Stimulated activated CD4-positive, alpha-beta T cell treated with anti-CD3 and anti-CD28 coated beads, Interleukin-1b, Interleukin-23, amount 100 ng/mL, for 48 hours (primary cell): ENCODE results near the gene ZC3H18.

Source experiments
- DNase-seq: peaks from one replicate; pipeline ENCODE4 v3.0.0-alpha.2; 2020

Gene ZC3H18

GRCh38 chr16:88628512-88628974 is 58.3 kb downstream of the ZC3H18 start:
- DNase-seq = no peak

GRCh38 chr16:88629835-88630234 is 59.6 kb downstream of the ZC3H18 start:
- DNase-seq = no peak

- no peak for DNase-seq
These were observed 60.2 kb downstream of the ZC3H18 start for GRCh38 chr16:88630433-88630832.

GRCh38 chr16:88630941-88631340 is 60.7 kb downstream of the ZC3H18 start:
- no peak for DNase-seq

GRCh38 chr16:88631384-88631783 is 61.2 kb downstream of the ZC3H18 start:
- DNase-seq = no peak

- DNase-seq = no peak
These were observed 61.9 kb downstream of the ZC3H18 start for GRCh38 chr16:88631920-88632586.

GRCh38 chr16:88632587-88632930 is 62.4 kb downstream of the ZC3H18 start:
- no peak for DNase-seq

- DNase-seq = peak; percentile 43
These were observed 63.5 kb downstream of the ZC3H18 start for GRCh38 chr16:88633684-88634140.

- DNase-seq = peak; percentile 24
These were observed 64.2 kb downstream of the ZC3H18 start for GRCh38 chr16:88634141-88634993.

- DNase-seq = no peak
These were observed 64.9 kb downstream of the ZC3H18 start for GRCh38 chr16:88634994-88635670.

- no peak for DNase-seq
These were observed 65.6 kb downstream of the ZC3H18 start for GRCh38 chr16:88635671-88636319.

- DNase-seq = no peak
These were observed 66.5 kb downstream of the ZC3H18 start for GRCh38 chr16:88636488-88637265.

- DNase-seq = no peak
These were observed 68.4 kb downstream of the ZC3H18 start, which contains the start of gene IL17C for GRCh38 chr16:88638323-88639230. IL17C (plus strand) TSS chr16:88638572; CDS start chr16:88638642, 70 bp downstream.

GRCh38 chr16:88639231-88640038 is 69.2 kb downstream of the ZC3H18 start:
- no peak for DNase-seq

GRCh38 chr16:88640039-88640495 is 69.9 kb downstream of the ZC3H18 start:
- no peak for DNase-seq

GRCh38 chr16:88640498-88641247 is 70.5 kb downstream of the ZC3H18 start:
- DNase-seq = no peak

- DNase-seq = no peak
These were observed 72.9 kb downstream of the ZC3H18 start for GRCh38 chr16:88642881-88643643.

- no peak for DNase-seq
These were observed 73.4 kb downstream of the ZC3H18 start for GRCh38 chr16:88643644-88643932.

GRCh38 chr16:88645455-88645854 is 75.3 kb downstream of the ZC3H18 start:
- no peak for DNase-seq
